IPS DF 6.9 (cell line): ENCODE data around the gene SLC4A8.
A peak's percentile ranks its signal among the peaks of the same experiment; 100 is the strongest.

Source experiments
- DNase-seq: peaks from one replicate; pipeline ENCODE4 v3.0.0-alpha.2; 2013; ENCODE audit warnings: low read depth, low spot score
- H3K27ac ChIP-seq: one replicate; pipeline ENCODE4 v1.5.1; 2013; ENCODE audit warnings: low read length, control low read depth
- H3K27me3 ChIP-seq: 2 replicates; pipeline ENCODE4 v1.6.1; 2013; ENCODE audit warnings: mild to moderate bottlenecking, low read length; ENCODE audit not compliant: control insufficient read depth, insufficient read depth
- H3K36me3 ChIP-seq: 2 replicates; pipeline ENCODE4 v1.6.1; 2013; ENCODE audit warnings: low read length; ENCODE audit not compliant: control insufficient read depth, insufficient read depth
- H3K4me1 ChIP-seq: 2 replicates; pipeline ENCODE4 v1.6.1; 2013; ENCODE audit warnings: low read length; ENCODE audit not compliant: control insufficient read depth, insufficient read depth
- H3K4me3 ChIP-seq: 2 replicates; pipeline ENCODE4 v1.5.1; 2013; ENCODE audit warnings: mild to moderate bottlenecking, low read length
- H3K9me3 ChIP-seq: 2 replicates; pipeline ENCODE4 v1.6.1; 2013; ENCODE audit warnings: low read length, inconsistent platforms; ENCODE audit not compliant: control insufficient read depth, insufficient read depth
- WGBS: extraction: QIAGEN DNeasy Blood & Tissue Kit; methylation state at CpG from one replicate; pipeline ENCODE4 v1.1.7; 2013; ENCODE audit warnings: mixed read lengths, missing lambda C conversion rate; ENCODE audit not compliant: insufficient read length, insufficient coverage; 5-methylcytosine and 5-hydroxymethylcytosine counted together

Gene SLC4A8

DNA sequence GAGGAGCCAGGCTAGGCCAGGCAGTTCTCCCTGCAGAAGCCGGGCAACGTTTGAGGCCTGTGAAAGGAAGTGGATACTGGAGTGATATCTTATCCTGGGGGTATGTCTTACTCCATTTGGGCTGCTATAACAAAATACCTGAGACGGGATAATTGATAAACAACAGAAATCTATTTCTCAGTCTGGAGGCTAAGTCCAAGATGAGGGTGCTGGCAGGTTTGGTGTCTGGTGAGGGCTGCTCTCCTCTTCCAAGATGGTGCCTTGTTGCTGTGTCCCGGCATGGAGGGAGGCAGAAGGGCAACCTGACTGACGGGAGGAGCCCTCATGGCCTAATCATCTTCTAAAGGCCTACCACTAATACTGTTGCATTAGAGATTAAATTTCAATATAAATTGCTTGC lies 17.8 kb upstream of the SLC4A8 start:
- H3K27me3 ChIP-seq: no peaks in the 10 kb centered on the region
- no peak for DNase-seq
- H3K9me3 ChIP-seq: no peaks in the 10 kb centered on the region
- no peaks in the 10 kb centered on the region for H3K4me1 ChIP-seq
- no CpG with 5 or more reads among the region's 5 CpGs for WGBS
- H3K27ac ChIP-seq: no peak overlapping the region
- no peaks in the 10 kb centered on the region for H3K36me3 ChIP-seq
- H3K4me3 ChIP-seq: no peak overlapping the region

- H3K27me3 ChIP-seq: no peaks in the 10 kb centered on the region
- WGBS: no CpG with 5 or more reads among the region's 4 CpGs
- no peaks in the 10 kb centered on the region for H3K36me3 ChIP-seq
- DNase-seq: no peak
- H3K4me3 ChIP-seq: no peak overlapping the region
- no peaks in the 10 kb centered on the region for H3K9me3 ChIP-seq
- no peaks in the 10 kb centered on the region for H3K4me1 ChIP-seq
- H3K27ac ChIP-seq: no peak overlapping the region
Observed at GRCh38 chr12:51407604-51408003, 17.0 kb upstream of the SLC4A8 start.

- WGBS: 100% methylated on average over 2 of the region's 8 CpGs
- no peak for DNase-seq
- Histone ChIP-seq H3K9me3 (no peaks in the 10 kb centered on the region), H3K4me1 (no peaks in the 10 kb centered on the region), H3K27me3 (no peaks in the 10 kb centered on the region), H3K27ac (no peak overlapping the region), H3K4me3 (no peak overlapping the region), H3K36me3 (no peaks in the 10 kb centered on the region)
Observed at GRCh38 chr12:51409846-51410245, 14.8 kb upstream of the SLC4A8 start.

- Histone ChIP-seq H3K27ac (no peak overlapping the region), H3K4me3 (no peak overlapping the region), H3K4me1 (no peaks in the 10 kb centered on the region), H3K36me3 (no peaks in the 10 kb centered on the region), H3K9me3 (no peaks in the 10 kb centered on the region), H3K27me3 (no peaks in the 10 kb centered on the region)
- no peak for DNase-seq
Observed at GRCh38 chr12:51413149-51413548, 11.5 kb upstream of the SLC4A8 start.

DNA sequence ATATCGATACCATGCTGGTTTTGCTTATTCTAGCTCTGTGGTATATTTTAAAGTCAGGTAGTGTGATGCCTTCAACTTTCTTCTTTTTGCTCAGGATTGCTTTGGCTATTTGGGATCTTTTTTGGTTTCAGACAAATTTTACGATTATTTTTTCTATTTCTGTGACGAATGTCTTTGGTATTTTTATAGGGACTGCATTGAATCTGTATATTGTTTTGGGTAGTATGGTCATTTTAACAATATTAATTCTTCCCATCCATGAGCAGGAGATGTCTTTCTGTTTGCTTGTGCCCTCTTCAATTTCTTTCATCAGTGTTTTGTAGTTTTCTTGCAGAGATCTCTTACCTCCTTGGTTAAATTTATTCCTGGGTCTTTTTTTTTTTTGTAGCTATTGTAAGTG lies 10.8 kb upstream of the SLC4A8 start:
- no peaks in the 10 kb centered on the region for H3K4me1 ChIP-seq
- H3K27me3 ChIP-seq: no peaks in the 10 kb centered on the region
- DNase-seq: no peak
- WGBS: no CpG with 5 or more reads among the region's 3 CpGs
- H3K27ac ChIP-seq: no peak overlapping the region
- H3K36me3 ChIP-seq: no peaks in the 10 kb centered on the region
- H3K9me3 ChIP-seq: no peaks in the 10 kb centered on the region
- H3K4me3 ChIP-seq: no peak overlapping the region

- H3K9me3 ChIP-seq: no peaks in the 10 kb centered on the region
- no peak overlapping the region for H3K4me3 ChIP-seq
- no peaks in the 10 kb centered on the region for H3K36me3 ChIP-seq
- H3K4me1 ChIP-seq: no peaks in the 10 kb centered on the region; the same call in 1 of the 2 replicates
- H3K27ac ChIP-seq: no peak overlapping the region
- no peak for DNase-seq
- no peaks in the 10 kb centered on the region for H3K27me3 ChIP-seq
- no CpG with 5 or more reads among the region's 1 CpG for WGBS
Observed at GRCh38 chr12:51415931-51416330, 8.7 kb upstream of the SLC4A8 start.

GRCh38 chr12:51417826-51418225 lies 6.8 kb upstream of the SLC4A8 start:
- Histone ChIP-seq H3K4me1 (no peaks in the 10 kb centered on the region; the same call in 1 of the 2 replicates), H3K4me3 (no peak overlapping the region), H3K36me3 (no peaks in the 10 kb centered on the region), H3K9me3 (no peaks in the 10 kb centered on the region), H3K27me3 (no peaks in the 10 kb centered on the region), H3K27ac (no peak overlapping the region)
- DNase-seq: no peak
- WGBS: no CpG with 5 or more reads among the region's 4 CpGs

DNA sequence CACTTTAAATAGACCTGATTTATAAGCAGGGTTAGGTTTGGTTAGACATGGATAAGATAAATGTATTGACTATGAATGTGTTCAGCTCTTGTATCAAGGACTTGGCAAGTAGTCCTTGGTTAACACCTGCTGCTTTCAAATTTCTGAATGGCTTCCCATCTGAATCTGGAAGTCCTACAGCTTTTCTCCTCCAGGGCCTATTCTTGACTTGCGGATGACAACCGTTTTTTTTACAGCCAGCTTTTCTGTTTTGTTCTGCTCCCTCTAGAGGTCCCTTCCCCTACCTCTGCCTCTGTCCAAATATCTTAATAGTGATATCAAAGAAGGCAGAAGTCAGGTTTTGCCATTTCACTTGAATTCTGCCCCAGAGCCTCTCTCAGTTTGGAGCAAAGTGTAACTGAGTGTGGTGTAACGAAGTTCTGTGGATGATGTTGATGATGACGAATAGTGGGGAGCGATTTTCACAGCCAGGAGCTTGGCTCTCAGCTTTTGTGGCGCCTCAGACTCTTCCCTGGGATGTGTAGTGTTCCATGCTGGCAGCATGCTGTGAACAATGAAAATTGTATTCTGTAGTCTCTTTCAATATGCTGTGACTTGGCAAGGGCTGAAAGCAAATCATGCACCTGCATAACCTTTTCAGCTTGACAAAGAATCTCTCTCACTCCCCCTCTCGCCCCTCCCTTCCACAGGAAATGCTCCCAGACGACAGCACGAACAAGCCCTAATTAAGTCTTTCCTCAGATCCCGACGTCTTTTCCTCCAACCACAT lies 5.0 kb upstream of the SLC4A8 start:
- WGBS: no CpG with 5 or more reads among the region's 11 CpGs
- H3K27me3 ChIP-seq: no peaks in the 10 kb centered on the region
- H3K9me3 ChIP-seq: no peaks in the 10 kb centered on the region
- H3K36me3 ChIP-seq: no peaks in the 10 kb centered on the region
- DNase-seq: no peak
- H3K27ac ChIP-seq: no peak overlapping the region
- no peak overlapping the region for H3K4me3 ChIP-seq
- H3K4me1 ChIP-seq: no peaks in the 10 kb centered on the region; the same call in 1 of the 2 replicates

- Histone ChIP-seq H3K9me3 (no peaks in the 10 kb centered on the region), H3K36me3 (no peaks in the 10 kb centered on the region), H3K27me3 (no peaks in the 10 kb centered on the region), H3K4me1 (no peaks in the 10 kb centered on the region; the same call in 1 of the 2 replicates), H3K4me3 (no peak overlapping the region), H3K27ac (no peak overlapping the region)
- peak; percentile 45 for DNase-seq
- no CpG with 5 or more reads among the region's 5 CpGs for WGBS
Observed at GRCh38 chr12:51421266-51421884, 3.3 kb upstream of the SLC4A8 start.

- Histone ChIP-seq H3K27ac (no peak overlapping the region), H3K4me1 (no peaks in the 10 kb centered on the region; the same call in 1 of the 2 replicates), H3K27me3 (no peaks in the 10 kb centered on the region), H3K36me3 (no peaks in the 10 kb centered on the region), H3K9me3 (no peaks in the 10 kb centered on the region), H3K4me3 (no peak overlapping the region)
- no peak for DNase-seq
- WGBS: no CpG with 5 or more reads among the region's 10 CpGs
Observed at GRCh38 chr12:51424094-51424661, 453 bp upstream of the SLC4A8 start.
